Measurements from ENCODE around the gene CNTLN.
"Not testable (repeated sequence)": the region's sequence is repeated elsewhere in the genome, so short reads cannot be mapped to it uniquely, and the experiment has no call there.

Gene CNTLN

GRCh38 chr9:17414986-17415385 lies 280.1 kb downstream of the CNTLN start:
- DNase-seq (ENCODE audit: low read depth in 2 of 2): no peak

GRCh38 chr9:17422994-17423680 lies 288.3 kb downstream of the CNTLN start:
- no peak for DNase-seq (ENCODE audit: low read depth in 2 of 2)

GRCh38 chr9:17423681-17424011 lies 288.8 kb downstream of the CNTLN start:
- DNase-seq (ENCODE audit: low read depth in 2 of 2): no peak

GRCh38 chr9:17425384-17425783 lies 290.5 kb downstream of the CNTLN start:
- DNase-seq (ENCODE audit: low read depth in 2 of 2): no peak

GRCh38 chr9:17433526-17433925 lies 298.7 kb downstream of the CNTLN start:
- no peak for DNase-seq (ENCODE audit: low read depth in 2 of 2)

GRCh38 chr9:17436854-17437253 lies 302.0 kb downstream of the CNTLN start:
- no peak for DNase-seq (ENCODE audit: low read depth in 2 of 2)

- no peak for DNase-seq (ENCODE audit: low read depth in 2 of 2)
These were observed 303.0 kb downstream of the CNTLN start for GRCh38 chr9:17437813-17438212.

- DNase-seq (ENCODE audit: low read depth in 2 of 2): not testable (repeated sequence)
These were observed 310.3 kb downstream of the CNTLN start for GRCh38 chr9:17445126-17445525.

GRCh38 chr9:17453751-17454150 lies 318.9 kb downstream of the CNTLN start:
- no peak for DNase-seq (ENCODE audit: low read depth in 2 of 2)

GRCh38 chr9:17462869-17463464 lies 328.1 kb downstream of the CNTLN start:
- no peak for DNase-seq (ENCODE audit: low read depth in 2 of 2)

GRCh38 chr9:17470036-17470813 lies 335.4 kb downstream of the CNTLN start:
- DNase-seq (ENCODE audit: low read depth in 2 of 2): no peak

- no peak for DNase-seq (ENCODE audit: low read depth in 2 of 2)
These were observed 337.3 kb downstream of the CNTLN start for GRCh38 chr9:17472126-17472525.

GRCh38 chr9:17476401-17476800 lies 341.6 kb downstream of the CNTLN start:
- DNase-seq (ENCODE audit: low read depth in 2 of 2): no peak

GRCh38 chr9:17477816-17478215 lies 343.0 kb downstream of the CNTLN start:
- DNase-seq (ENCODE audit: low read depth in 2 of 2): no peak

- DNase-seq (ENCODE audit: low read depth in 2 of 2): no peak
These were observed 346.1 kb downstream of the CNTLN start for GRCh38 chr9:17480966-17481365.

GRCh38 chr9:17481565-17481964 lies 346.7 kb downstream of the CNTLN start:
- no peak for DNase-seq (ENCODE audit: low read depth in 2 of 2)

- DNase-seq (ENCODE audit: low read depth in 2 of 2): no peak
These were observed 350.1 kb downstream of the CNTLN start for GRCh38 chr9:17484906-17485305.

GRCh38 chr9:17486396-17486795 lies 351.6 kb downstream of the CNTLN start:
- DNase-seq (ENCODE audit: low read depth in 2 of 2): no peak

GRCh38 chr9:17487467-17487866 lies 352.6 kb downstream of the CNTLN start:
- no peak for DNase-seq (ENCODE audit: low read depth in 2 of 2)

GRCh38 chr9:17488662-17489061 lies 353.8 kb downstream of the CNTLN start:
- no peak for DNase-seq (ENCODE audit: low read depth in 2 of 2)

GRCh38 chr9:17490110-17490509 lies 355.3 kb downstream of the CNTLN start:
- no peak for DNase-seq (ENCODE audit: low read depth in 2 of 2)

GRCh38 chr9:17491780-17492179 lies 356.9 kb downstream of the CNTLN start:
- no peak for DNase-seq (ENCODE audit: low read depth in 2 of 2)

GRCh38 chr9:17503196-17503595 lies 368.4 kb downstream of the CNTLN start:
- DNase-seq (ENCODE audit: low read depth in 2 of 2): no peak
